WTC11 (cell line): ENCODE measurements around the gene GCC2. TPM values are rescaled to one million over a fixed set of nuclear protein-coding genes. Genes with fewer than 3 reads are reported as not detected.

Source experiments
- ATAC-seq: fragments of 200-7000 bp; cut with Tn5 transposase; 2 replicates; pipeline ENCODE4 v1.10.0; 2021; ENCODE audit warnings: mild to moderate bottlenecking, moderate library complexity
- Bru-seq: library from RNA; stranded (reverse); fragments of 400-500 nt; gene quantifications from one replicate; lab custom pipeline; 2021; lab: Mats Ljungman, UMichigan
- CTCF ChIA-PET: fragments of 300-600 bp; sonication (Branson Sonifier 250); formaldehyde crosslinking; loops from one replicate; lab custom pipeline; 2021; ENCODE audit warnings: antibody characterized with exemption; lab: Charles Lee
- POLR2A ChIA-PET: fragments of 350-600 bp; sonication (Branson Sonifier 250); formaldehyde crosslinking; loops from one replicate; lab custom pipeline; 2021; ENCODE audit warnings: antibody characterized with exemption; lab: Charles Lee
- DNase-seq: peaks from one replicate; pipeline ENCODE4 v3.0.0; 2021; ENCODE audit warnings: low spot score
- H3K27ac Mint-ChIP-seq: 2 replicates; pipeline ENCODE4 v1.8.0; 2021; ENCODE audit warnings: mixed read lengths
- H3K27me3 Mint-ChIP-seq: 2 replicates; pipeline ENCODE4 v1.8.0; 2021; ENCODE audit warnings: low read depth, mild to moderate bottlenecking, moderate library complexity, mixed read lengths
- H3K36me3 Mint-ChIP-seq: 2 replicates; pipeline ENCODE4 v1.8.0; 2021; ENCODE audit warnings: mixed read lengths
- H3K4me1 Mint-ChIP-seq: 2 replicates; pipeline ENCODE4 v1.8.0; 2022; ENCODE audit warnings: mixed read lengths
- H3K4me3 Mint-ChIP-seq: 2 replicates; pipeline ENCODE4 v1.8.0; 2021; ENCODE audit warnings: mild to moderate bottlenecking, moderate library complexity, mixed read lengths
- H3K9me3 Mint-ChIP-seq: 2 replicates; pipeline ENCODE4 v1.8.0; 2021; ENCODE audit warnings: mixed read lengths
- FOXK1 ChIP-seq: sonication (generic); formaldehyde crosslinking; IDR thresholded peaks from 2 replicates; pipeline ENCODE4 v1.8.0; 2022; ENCODE audit warnings: mild to moderate bottlenecking, moderate library complexity, missing genetic modification reagents
- IRF2 ChIP-seq: sonication (generic); formaldehyde crosslinking; IDR thresholded peaks from 2 replicates; pipeline ENCODE4 v1.8.0; 2022; ENCODE audit warnings: low read depth, missing genetic modification reagents, borderline replicate concordance
- MXD4 ChIP-seq: fragments of 250-450 bp; sonication (Bioruptor Pico); IDR thresholded peaks from 2 replicates; pipeline ENCODE4 v1.8.0; 2021; ENCODE audit warnings: mild to moderate bottlenecking, moderate library complexity, borderline replicate concordance
- NR2C2 ChIP-seq: sonication (generic); formaldehyde crosslinking; IDR thresholded peaks from 2 replicates; pipeline ENCODE4 v1.8.0; 2022; ENCODE audit warnings: mild to moderate bottlenecking, missing genetic modification reagents
- OVOL2 ChIP-seq: fragments of 250-450 bp; sonication (Bioruptor Pico); IDR thresholded peaks from 2 replicates; pipeline ENCODE4 v1.9.0; 2021; ENCODE audit warnings: mild to moderate bottlenecking, borderline replicate concordance
- SMAD4 ChIP-seq: sonication (generic); formaldehyde crosslinking; IDR thresholded peaks from 2 replicates; pipeline ENCODE4 v1.8.0; 2022; ENCODE audit warnings: mild to moderate bottlenecking, missing genetic modification reagents
- TCF7 ChIP-seq: sonication (generic); formaldehyde crosslinking; IDR thresholded peaks from 2 replicates; pipeline ENCODE4 v1.8.0; 2022; ENCODE audit warnings: mild to moderate bottlenecking, low read depth, missing genetic modification reagents, moderate library complexity
- ZBTB21 ChIP-seq: sonication (generic); formaldehyde crosslinking; IDR thresholded peaks from 2 replicates; pipeline ENCODE4 v1.8.1; 2023; ENCODE audit warnings: mild to moderate bottlenecking, missing genetic modification reagents, borderline replicate concordance
- ZNF138 ChIP-seq: sonication (generic); formaldehyde crosslinking; conservative IDR thresholded peaks from 2 replicates; pipeline ENCODE4 v1.8.1; 2022; ENCODE audit warnings: mild to moderate bottlenecking, moderate library complexity, missing genetic modification reagents
- ZNF232 ChIP-seq: sonication (generic); formaldehyde crosslinking; IDR thresholded peaks from 2 replicates; pipeline ENCODE4 v1.8.0; 2022; ENCODE audit warnings: mild to moderate bottlenecking, missing genetic modification reagents
- ZNF263 ChIP-seq: sonication (generic); formaldehyde crosslinking; IDR thresholded peaks from 2 replicates; pipeline ENCODE4 v1.8.1; 2022; ENCODE audit warnings: low read depth, mild to moderate bottlenecking, moderate library complexity, missing genetic modification reagents
- long read RNA-seq, 3 experiments: library from RNA in 1 of 3; library from capped mRNA in 1 of 3; library from polyadenylated mRNA in 1 of 3; unstranded in 2 of 3; stranded (forward) in 1 of 3; transcript quantifications; one replicate each; pipeline ENCODE4 v2.0.0, GENCODE V29; 2021
- total RNA-seq: library from RNA; stranded (reverse); gene quantifications from 3 replicates; pipeline ENCODE4 v1.2.3, GENCODE V29; 2021
- TF ChIP-seq, protein P1 (sequence below): fragments of 250-450 bp; sonication (Bioruptor Pico); IDR thresholded peaks from 2 replicates; pipeline ENCODE4 v1.8.0; 2021; ENCODE audit warnings: mild to moderate bottlenecking
- TF ChIP-seq, protein P2 (sequence below): sonication (generic); formaldehyde crosslinking; IDR thresholded peaks from 2 replicates; pipeline ENCODE4 v1.8.1; 2022; ENCODE audit warnings: mild to moderate bottlenecking, moderate library complexity, missing genetic modification reagents
- TF ChIP-seq, protein P3 (sequence below): sonication (generic); formaldehyde crosslinking; IDR thresholded peaks from 2 replicates; pipeline ENCODE4 v1.8.1; 2023; ENCODE audit warnings: mild to moderate bottlenecking, missing genetic modification reagents, borderline replicate concordance
- TF ChIP-seq, protein P4 (sequence below): sonication (generic); formaldehyde crosslinking; IDR thresholded peaks from 2 replicates; pipeline ENCODE4 v1.8.0; 2023; ENCODE audit warnings: missing genetic modification reagents, mild to moderate bottlenecking, borderline replicate concordance
- TF ChIP-seq, protein P5 (sequence below): fragments of 250-450 bp; sonication (Bioruptor Pico); conservative IDR thresholded peaks from 2 replicates; pipeline ENCODE4 v1.9.0; 2021; ENCODE audit warnings: mild to moderate bottlenecking

GCC2 gene, protein sequence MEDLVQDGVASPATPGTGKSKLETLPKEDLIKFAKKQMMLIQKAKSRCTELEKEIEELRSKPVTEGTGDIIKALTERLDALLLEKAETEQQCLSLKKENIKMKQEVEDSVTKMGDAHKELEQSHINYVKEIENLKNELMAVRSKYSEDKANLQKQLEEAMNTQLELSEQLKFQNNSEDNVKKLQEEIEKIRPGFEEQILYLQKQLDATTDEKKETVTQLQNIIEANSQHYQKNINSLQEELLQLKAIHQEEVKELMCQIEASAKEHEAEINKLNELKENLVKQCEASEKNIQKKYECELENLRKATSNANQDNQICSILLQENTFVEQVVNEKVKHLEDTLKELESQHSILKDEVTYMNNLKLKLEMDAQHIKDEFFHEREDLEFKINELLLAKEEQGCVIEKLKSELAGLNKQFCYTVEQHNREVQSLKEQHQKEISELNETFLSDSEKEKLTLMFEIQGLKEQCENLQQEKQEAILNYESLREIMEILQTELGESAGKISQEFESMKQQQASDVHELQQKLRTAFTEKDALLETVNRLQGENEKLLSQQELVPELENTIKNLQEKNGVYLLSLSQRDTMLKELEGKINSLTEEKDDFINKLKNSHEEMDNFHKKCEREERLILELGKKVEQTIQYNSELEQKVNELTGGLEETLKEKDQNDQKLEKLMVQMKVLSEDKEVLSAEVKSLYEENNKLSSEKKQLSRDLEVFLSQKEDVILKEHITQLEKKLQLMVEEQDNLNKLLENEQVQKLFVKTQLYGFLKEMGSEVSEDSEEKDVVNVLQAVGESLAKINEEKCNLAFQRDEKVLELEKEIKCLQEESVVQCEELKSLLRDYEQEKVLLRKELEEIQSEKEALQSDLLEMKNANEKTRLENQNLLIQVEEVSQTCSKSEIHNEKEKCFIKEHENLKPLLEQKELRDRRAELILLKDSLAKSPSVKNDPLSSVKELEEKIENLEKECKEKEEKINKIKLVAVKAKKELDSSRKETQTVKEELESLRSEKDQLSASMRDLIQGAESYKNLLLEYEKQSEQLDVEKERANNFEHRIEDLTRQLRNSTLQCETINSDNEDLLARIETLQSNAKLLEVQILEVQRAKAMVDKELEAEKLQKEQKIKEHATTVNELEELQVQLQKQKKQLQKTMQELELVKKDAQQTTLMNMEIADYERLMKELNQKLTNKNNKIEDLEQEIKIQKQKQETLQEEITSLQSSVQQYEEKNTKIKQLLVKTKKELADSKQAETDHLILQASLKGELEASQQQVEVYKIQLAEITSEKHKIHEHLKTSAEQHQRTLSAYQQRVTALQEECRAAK (N-terminal part only)
- total RNA-seq (45.1 to 66.5 TPM (median 48.0 TPM) in 3 replicates), Bru-seq, nascent RNA (percentile 88 among the genes with signal in this experiment)
- long read RNA-seq, experiment 1, full-length matches to known transcripts: 66 of 171 reads
- long read RNA-seq, experiment 1, partial matches to known transcripts: 48 of 171 reads
- long read RNA-seq, experiment 1, other reads (novel, unspliced or antisense): 57 of 171 reads
- long read RNA-seq, experiment 2, full-length matches to known transcripts: 9 of 36 reads
- long read RNA-seq, experiment 2, partial matches to known transcripts: 12 of 36 reads
- long read RNA-seq, experiment 2, other reads (novel, unspliced or antisense): 15 of 36 reads
- long read RNA-seq, experiment 3, partial matches to known transcripts: 34 of 41 reads
- long read RNA-seq, experiment 3, other reads (novel, unspliced or antisense): 4 of 41 reads

DNA sequence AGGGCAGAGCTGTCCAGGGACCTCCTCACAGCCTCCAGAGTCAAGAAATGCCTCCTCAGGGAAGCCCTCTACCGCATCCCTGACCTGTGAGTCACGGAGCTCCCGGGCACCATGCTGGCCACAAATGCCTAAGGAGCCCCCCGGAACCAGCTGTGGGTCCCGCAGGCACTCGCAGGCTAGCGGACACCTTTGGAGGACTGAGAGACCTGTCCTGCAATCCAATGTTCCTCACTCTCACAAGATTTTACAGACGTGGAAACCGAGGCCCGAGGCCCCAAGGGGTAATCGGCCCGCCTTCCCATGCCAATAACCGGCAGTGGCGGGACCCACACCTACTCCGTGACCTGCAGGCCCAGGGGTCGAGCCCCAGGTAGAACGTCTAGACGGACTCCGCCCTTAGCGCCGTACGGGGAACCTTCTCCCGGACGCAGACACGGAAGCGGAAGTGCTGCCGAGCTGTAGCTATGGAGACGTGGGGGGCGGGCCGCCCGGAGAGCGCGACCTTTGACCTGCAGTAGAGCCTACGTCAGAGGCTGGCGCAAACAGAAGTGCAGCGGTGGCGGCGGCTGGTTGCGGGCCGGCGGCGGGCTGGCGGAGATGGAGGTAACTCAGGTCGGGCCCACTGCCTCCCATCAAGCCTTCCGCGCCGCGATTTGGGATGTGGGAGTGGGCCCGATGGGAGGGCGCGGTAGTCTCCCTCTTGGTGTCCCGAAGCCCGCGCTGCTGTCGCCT is at the start of gene GCC2:
Gene GCC2 (plus strand): TSS at position 529 of the 732 bp plus-strand sequence. CDS start 69 bp downstream, at position 598.
- peaks cover 9% of the 10 kb centered on the region for H3K9me3 Mint-ChIP-seq
- ChIA-PET POLR2A (interaction anchor here (0.7 to 1.3 kb wide), 4 partner anchors 46 to 126 kb away, joined by 3 to 4 read pairs (median 4); no protein-coding TSS in a partner anchor), CTCF (interaction anchor here (0.8 to 1.7 kb wide), 3 partner anchors 66 to 512 kb away, joined by 3 to 4 read pairs (median 3); no protein-coding TSS in a partner anchor)
- ATAC-seq (peak; percentile 91), DNase-seq (peak; percentile 97)
- H3K27ac Mint-ChIP-seq: peak within 1 kb of the TSS; percentile 99
- H3K4me3 Mint-ChIP-seq: peak within 1 kb of the TSS; percentile 94
- H3K36me3 Mint-ChIP-seq: peaks cover 35% of the 10 kb centered on the region
- H3K27me3 Mint-ChIP-seq: no peaks in the 10 kb centered on the region
- peaks cover 24% of the 10 kb centered on the region for H3K4me1 Mint-ChIP-seq
- TF ChIP-seq, protein P1, sequence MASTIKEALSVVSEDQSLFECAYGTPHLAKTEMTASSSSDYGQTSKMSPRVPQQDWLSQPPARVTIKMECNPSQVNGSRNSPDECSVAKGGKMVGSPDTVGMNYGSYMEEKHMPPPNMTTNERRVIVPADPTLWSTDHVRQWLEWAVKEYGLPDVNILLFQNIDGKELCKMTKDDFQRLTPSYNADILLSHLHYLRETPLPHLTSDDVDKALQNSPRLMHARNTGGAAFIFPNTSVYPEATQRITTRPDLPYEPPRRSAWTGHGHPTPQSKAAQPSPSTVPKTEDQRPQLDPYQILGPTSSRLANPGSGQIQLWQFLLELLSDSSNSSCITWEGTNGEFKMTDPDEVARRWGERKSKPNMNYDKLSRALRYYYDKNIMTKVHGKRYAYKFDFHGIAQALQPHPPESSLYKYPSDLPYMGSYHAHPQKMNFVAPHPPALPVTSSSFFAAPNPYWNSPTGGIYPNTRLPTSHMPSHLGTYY: no peak
- TF ChIP-seq TCF7 (CRISPR knock-in tag) (no peak), FOXK1 (peak; percentile 93), ZBTB21 (no peak), ZNF232 (CRISPR knock-in tag) (peak; percentile 64; the same call in 1 of the 2 replicates), ZNF263 (CRISPR knock-in tag) (no peak), SMAD4 (CRISPR knock-in tag) (0 out of 2 replicates have a peak, but pooled peaks have one; percentile 72), ZNF138 (CRISPR knock-in tag) (no peak), NR2C2 (peak; percentile 95), MXD4 (no peak), OVOL2 (CRISPR knock-in tag) (no peak), IRF2 (CRISPR knock-in tag) (no peak)
- TF ChIP-seq, protein P2, sequence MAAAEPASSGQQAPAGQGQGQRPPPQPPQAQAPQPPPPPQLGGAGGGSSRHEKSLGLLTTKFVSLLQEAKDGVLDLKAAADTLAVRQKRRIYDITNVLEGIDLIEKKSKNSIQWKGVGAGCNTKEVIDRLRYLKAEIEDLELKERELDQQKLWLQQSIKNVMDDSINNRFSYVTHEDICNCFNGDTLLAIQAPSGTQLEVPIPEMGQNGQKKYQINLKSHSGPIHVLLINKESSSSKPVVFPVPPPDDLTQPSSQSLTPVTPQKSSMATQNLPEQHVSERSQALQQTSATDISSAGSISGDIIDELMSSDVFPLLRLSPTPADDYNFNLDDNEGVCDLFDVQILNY (CRISPR knock-in tag): peak; percentile 54; the same call in 1 of the 2 replicates
- TF ChIP-seq, protein P3, sequence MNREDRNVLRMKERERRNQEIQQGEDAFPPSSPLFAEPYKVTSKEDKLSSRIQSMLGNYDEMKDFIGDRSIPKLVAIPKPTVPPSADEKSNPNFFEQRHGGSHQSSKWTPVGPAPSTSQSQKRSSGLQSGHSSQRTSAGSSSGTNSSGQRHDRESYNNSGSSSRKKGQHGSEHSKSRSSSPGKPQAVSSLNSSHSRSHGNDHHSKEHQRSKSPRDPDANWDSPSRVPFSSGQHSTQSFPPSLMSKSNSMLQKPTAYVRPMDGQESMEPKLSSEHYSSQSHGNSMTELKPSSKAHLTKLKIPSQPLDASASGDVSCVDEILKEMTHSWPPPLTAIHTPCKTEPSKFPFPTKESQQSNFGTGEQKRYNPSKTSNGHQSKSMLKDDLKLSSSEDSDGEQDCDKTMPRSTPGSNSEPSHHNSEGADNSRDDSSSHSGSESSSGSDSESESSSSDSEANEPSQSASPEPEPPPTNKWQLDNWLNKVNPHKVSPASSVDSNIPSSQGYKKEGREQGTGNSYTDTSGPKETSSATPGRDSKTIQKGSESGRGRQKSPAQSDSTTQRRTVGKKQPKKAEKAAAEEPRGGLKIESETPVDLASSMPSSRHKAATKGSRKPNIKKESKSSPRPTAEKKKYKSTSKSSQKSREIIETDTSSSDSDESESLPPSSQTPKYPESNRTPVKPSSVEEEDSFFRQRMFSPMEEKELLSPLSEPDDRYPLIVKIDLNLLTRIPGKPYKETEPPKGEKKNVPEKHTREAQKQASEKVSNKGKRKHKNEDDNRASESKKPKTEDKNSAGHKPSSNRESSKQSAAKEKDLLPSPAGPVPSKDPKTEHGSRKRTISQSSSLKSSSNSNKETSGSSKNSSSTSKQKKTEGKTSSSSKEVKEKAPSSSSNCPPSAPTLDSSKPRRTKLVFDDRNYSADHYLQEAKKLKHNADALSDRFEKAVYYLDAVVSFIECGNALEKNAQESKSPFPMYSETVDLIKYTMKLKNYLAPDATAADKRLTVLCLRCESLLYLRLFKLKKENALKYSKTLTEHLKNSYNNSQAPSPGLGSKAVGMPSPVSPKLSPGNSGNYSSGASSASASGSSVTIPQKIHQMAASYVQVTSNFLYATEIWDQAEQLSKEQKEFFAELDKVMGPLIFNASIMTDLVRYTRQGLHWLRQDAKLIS (CRISPR knock-in tag): no peak
- TF ChIP-seq, protein P4, sequence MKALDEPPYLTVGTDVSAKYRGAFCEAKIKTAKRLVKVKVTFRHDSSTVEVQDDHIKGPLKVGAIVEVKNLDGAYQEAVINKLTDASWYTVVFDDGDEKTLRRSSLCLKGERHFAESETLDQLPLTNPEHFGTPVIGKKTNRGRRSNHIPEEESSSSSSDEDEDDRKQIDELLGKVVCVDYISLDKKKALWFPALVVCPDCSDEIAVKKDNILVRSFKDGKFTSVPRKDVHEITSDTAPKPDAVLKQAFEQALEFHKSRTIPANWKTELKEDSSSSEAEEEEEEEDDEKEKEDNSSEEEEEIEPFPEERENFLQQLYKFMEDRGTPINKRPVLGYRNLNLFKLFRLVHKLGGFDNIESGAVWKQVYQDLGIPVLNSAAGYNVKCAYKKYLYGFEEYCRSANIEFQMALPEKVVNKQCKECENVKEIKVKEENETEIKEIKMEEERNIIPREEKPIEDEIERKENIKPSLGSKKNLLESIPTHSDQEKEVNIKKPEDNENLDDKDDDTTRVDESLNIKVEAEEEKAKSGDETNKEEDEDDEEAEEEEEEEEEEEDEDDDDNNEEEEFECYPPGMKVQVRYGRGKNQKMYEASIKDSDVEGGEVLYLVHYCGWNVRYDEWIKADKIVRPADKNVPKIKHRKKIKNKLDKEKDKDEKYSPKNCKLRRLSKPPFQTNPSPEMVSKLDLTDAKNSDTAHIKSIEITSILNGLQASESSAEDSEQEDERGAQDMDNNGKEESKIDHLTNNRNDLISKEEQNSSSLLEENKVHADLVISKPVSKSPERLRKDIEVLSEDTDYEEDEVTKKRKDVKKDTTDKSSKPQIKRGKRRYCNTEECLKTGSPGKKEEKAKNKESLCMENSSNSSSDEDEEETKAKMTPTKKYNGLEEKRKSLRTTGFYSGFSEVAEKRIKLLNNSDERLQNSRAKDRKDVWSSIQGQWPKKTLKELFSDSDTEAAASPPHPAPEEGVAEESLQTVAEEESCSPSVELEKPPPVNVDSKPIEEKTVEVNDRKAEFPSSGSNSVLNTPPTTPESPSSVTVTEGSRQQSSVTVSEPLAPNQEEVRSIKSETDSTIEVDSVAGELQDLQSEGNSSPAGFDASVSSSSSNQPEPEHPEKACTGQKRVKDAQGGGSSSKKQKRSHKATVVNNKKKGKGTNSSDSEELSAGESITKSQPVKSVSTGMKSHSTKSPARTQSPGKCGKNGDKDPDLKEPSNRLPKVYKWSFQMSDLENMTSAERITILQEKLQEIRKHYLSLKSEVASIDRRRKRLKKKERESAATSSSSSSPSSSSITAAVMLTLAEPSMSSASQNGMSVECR: peak; percentile 87; the same call in 1 of the 2 replicates
- TF ChIP-seq, protein P5, sequence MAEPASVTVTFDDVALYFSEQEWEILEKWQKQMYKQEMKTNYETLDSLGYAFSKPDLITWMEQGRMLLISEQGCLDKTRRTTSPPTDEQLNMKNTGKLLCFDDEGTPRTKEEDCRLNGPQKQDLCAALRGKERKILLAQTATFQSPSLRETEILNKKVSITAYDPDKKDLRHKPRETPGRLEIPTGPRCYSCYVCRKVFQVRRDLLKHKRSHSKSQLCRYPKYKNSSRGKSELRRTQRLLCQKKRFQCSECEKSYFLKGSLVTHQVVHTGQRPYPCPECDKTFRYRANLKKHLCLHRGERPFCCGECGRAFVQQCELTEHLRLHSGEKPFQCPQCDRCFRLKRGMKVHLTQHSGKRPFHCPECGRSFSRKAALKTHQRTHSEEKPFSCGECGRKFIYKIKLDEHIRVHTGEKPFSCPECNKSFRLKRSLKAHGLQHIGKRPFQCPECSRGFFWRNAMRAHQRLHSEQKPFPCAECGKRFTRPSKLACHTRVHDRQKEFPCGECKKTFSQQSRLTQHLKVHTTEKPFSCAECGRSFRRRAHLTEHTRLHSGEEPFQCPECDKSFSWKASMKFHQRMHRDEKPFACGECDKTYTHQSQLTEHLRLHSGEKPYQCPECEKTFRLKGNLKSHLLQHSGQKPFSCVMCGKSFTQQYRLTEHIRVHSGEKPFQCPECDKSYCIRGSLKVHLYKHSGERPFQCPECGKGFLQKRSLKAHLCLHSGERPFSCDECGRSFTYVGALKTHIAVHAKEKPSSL (CRISPR knock-in tag): no peak
